GM19193 (cell line): ENCODE measurements around the gene BTN1A1.

Experiments
- POLR2A ChIP-seq: IDR thresholded peaks from 4 replicates; pipeline ENCODE4 v1.6.1; 2011; ENCODE audit not compliant: insufficient read depth, insufficient read length; ENCODE audit errors: extremely low read depth

BTN1A1 gene

GRCh38 chr6:26537846-26538571 is 37.9 kb downstream of the BTN1A1 start, which contains the start of gene HMGN4:
Gene HMGN4, plus strand, starts transcription at chr6:26538366. Its CDS starts 6,841 bp downstream, at chr6:26545207.
- TF ChIP-seq POLR2A = peak; percentile 82

DNA sequence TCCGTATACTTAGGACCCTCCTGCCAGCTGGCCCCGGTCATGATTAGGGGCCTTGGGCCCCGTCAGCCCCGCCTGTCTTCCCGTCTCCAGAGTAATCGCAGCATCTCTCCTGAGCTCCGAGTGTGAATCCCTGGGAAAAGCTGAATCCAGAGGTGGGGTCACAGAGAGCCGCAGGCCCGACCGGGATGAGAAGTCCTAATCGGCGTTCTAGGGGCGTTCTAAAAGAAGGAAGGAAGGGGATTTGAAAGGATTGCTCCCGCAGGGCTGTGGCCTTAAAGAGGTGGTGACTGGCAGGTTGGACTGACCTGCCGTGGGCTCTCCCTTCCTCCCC is 38.4 kb downstream of the BTN1A1 start:
- TF ChIP-seq POLR2A = no peak

DNA sequence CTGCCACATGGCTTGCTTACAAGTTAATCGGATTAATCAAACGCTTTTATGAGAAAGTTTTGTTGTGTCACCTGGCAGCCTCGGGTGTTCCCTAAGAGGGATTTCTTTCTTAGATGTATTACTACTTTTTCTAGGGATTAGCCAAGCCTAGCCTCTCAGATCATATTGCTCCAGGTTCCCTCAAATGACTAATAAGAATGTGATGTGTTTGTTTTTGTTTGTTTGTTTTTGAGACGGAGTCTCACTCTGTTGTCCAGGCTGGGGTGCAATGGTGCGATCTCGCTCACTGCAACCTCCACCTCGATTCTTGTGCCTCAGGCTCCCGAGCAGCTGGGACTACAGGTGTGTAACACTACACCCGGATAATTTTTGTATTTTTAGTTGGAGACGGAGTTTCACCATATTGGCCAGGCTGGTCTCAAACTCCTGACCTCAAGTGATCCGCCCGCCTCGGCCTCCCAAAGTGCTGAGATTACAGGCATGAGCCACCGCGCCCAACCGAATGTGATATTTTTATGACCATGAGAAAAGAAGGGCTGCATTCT is 39.0 kb downstream of the BTN1A1 start:
- TF ChIP-seq POLR2A = no peak

- TF ChIP-seq POLR2A = no peak
Observed at GRCh38 chr6:26541579-26541978, 41.5 kb downstream of the BTN1A1 start.

- TF ChIP-seq POLR2A = no peak
Observed at GRCh38 chr6:26543953-26544352, 43.9 kb downstream of the BTN1A1 start.

GRCh38 chr6:26544473-26544872 is 44.4 kb downstream of the BTN1A1 start:
- TF ChIP-seq POLR2A = no peak

DNA sequence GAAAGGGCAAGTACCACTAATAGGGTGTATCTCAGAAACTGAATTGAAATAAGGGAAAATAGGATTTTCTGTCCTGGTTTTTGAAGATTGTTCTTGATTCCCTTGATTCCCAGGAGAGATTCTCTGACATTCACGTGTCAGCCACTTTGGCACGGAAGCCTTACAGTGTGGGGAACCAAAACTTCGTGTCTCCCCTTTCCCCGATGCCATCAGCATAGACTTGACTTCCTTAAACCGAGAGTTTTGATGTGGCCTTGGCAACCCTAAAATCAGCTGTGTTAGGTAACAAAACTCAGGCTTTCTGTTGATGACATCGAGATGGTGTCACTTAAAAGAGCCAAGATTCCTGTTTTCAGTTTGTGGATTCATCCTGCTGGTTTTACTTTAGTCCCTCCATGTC is 45.5 kb downstream of the BTN1A1 start:
- TF ChIP-seq POLR2A = no peak

DNA sequence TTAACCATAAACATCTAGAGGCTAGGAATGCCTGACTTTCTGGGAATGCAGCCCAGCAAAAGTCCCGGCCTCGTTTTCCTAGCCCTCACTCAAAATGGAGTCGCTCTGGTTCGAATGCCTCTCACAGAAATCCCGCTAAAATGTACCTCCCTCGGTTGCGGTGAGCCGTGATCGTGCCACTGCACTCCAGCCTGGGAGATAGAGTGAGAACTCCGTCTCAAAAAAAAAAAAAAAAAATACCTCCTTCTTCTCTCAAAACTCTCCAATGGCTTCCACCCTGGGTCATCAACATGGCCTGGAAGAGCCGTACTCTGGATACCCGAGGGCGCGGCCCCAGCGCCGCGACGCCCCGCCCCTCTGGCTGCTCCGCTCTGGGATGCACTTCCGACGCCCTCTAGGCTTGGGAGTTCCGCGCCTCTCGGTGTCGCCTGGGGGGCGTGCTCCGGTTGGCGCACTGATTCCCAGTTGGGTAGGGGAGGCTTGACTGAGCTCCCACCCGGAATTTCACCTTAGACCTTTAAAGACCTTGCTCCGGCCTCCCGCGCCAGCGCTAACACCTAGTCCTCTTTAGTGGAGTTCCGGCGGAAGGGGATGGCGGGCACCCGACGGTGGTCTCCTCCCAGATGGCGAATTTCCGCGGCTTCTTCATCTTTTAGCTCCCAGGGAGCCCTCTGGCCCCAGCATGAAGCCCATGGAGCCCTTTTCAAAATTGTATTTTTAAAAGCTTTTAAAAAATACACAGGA is 50.3 kb downstream of the BTN1A1 start:
- TF ChIP-seq POLR2A = peak; percentile 59

- no peak for TF ChIP-seq POLR2A
Observed at GRCh38 chr6:26552205-26552604, 52.1 kb downstream of the BTN1A1 start.

DNA sequence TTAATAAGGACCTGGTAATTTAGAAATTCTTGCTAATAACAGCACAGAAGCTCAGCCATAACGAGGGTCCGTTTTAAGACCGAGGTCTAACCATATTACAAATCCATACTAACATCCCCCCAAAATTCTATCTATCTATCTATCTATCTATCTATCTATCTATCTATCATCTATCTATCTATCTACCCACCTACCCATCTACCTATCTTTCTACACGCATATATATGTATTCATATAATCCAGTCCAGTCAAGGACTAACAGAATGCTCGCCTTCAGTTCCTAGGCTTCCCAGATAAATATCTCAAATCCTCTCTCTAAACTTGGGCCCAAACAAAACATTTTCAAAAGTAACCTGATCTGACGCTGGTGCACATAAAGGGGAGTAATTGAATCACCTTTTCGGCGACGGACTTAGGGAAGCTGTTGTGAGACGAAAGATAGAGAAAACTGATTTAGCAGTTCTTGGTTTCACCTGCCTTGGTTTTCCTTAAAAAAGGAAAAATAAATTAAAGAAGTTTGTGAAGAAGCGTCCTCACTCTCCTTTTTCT is 52.6 kb downstream of the BTN1A1 start:
- no peak for TF ChIP-seq POLR2A

- no peak for TF ChIP-seq POLR2A
Observed at GRCh38 chr6:26553264-26553634, 53.1 kb downstream of the BTN1A1 start.

GRCh38 chr6:26553635-26554446 is 53.7 kb downstream of the BTN1A1 start:
- TF ChIP-seq POLR2A = no peak

DNA sequence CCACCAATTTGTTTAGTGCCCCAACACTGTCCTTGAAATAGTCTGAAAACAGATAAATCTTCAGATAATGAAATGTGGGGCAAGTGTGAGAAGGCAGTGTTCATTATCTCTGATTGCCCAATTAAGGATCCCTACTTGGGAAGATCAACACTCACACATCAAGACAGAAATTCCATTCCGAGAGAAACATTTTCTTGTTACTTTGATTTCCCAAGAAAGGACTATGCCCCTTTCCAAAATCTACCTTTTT is 54.3 kb downstream of the BTN1A1 start:
- TF ChIP-seq POLR2A = no peak

GRCh38 chr6:26554697-26555504 is 54.8 kb downstream of the BTN1A1 start:
- TF ChIP-seq POLR2A = peak; percentile 14
